ENCODE measurements around the gene ADO. TPM values are rescaled to one million over a fixed set of nuclear protein-coding genes. Genes with fewer than 3 reads are reported as not detected.

The ADO gene
- total and polyA plus RNA-seq, 2 of the 4 experiments (the other 2 are of a cell fraction), result 8.0 to 8.1 TPM

DNA sequence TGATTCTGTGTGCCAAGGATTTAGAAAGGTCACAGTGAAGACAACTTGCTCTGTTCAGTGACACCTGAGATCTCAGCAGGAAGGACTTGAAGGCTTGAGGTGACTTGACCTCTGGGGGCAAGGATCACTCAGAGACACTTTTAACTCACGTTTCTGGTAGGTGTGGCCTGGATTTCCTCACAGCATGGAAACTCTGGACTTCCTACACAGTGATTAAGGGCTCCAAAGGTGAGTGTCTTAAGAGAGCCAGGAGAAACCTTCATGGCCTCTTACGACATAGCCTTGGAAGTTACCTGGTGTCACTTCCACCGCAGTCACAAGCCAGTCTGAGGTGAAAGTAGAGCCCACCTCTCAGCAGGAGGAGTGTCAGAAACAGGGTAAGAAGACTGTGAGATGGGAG lies 38.1 kb upstream of the ADO start:
- dilution Hi-C loops (cut with HindIII; ENCODE audit: low sequenced_read_pairs, unreplicated experiment), result no loop called here
- H3K4ac ChIP-seq (ENCODE audit: low read depth, low read length), result no peak overlapping the region
- H3K56ac ChIP-seq (ENCODE audit: extremely low read depth, insufficient read depth, low read length), result no peak overlapping the region

More for the DNA sequence above, 38.1 kb upstream of the ADO start:
- CTCF ChIA-PET, result no interaction called here
- Histone ChIP-seq H3K79me1 (ENCODE audit: low read depth in 1 of 2, low read length in 2 of 2) (no peaks in the 10 kb centered on the region), H3K9me1 (ENCODE audit: insufficient read depth, low read length) (peaks cover 2% of the 10 kb centered on the region; the same call in 1 of the 2 replicates), H3K9me3 (ENCODE audit: control insufficient read depth, insufficient read depth, low read length) (no peaks in the 10 kb centered on the region), H2BK15ac (ENCODE audit: low read depth, low read length) (no peak overlapping the region), H2BK120ac (ENCODE audit: low read depth, low read length) (no peak overlapping the region), H2BK20ac (ENCODE audit: low read depth, low read length) (no peak overlapping the region), H2AK5ac (ENCODE audit: low read depth, low read length) (no peak overlapping the region), H3K27me3 (ENCODE audit: control insufficient read depth, insufficient read depth, low read length) (no peaks in the 10 kb centered on the region; the same call in 1 of the 2 replicates), H4K5ac (ENCODE audit: low read depth, low read length) (no peak overlapping the region), H4K8ac (ENCODE audit: low read depth in 2 of 2, low read length in 2 of 2) (no peak overlapping the region), H3K4me2 (ENCODE audit: low read depth, low read length) (no peak overlapping the region), H2AK9ac (replicated peaks; ENCODE audit: low read depth, low read length, poor library complexity) (no peak overlapping the region), H3K23ac (ENCODE audit: low read depth, low read length) (no peak overlapping the region), H3K27ac (ENCODE audit: insufficient read depth, low read length) (no peak overlapping the region), H2BK5ac (ENCODE audit: low read depth, low read length, poor library complexity, severe bottlenecking) (no peak overlapping the region), H3K4me1 (ENCODE audit: control insufficient read depth, insufficient read depth, low read length) (no peaks in the 10 kb centered on the region), H3K36me3 (ENCODE audit: control insufficient read depth, insufficient read depth, low read length) (no peaks in the 10 kb centered on the region), H3K14ac (replicated peaks; ENCODE audit: low read depth, low read length) (no peak overlapping the region; the same call in 1 of the 2 replicates), H2AFZ (replicated peaks; ENCODE audit: low read length, poor library complexity) (no peak overlapping the region), H3K4me3 (ENCODE audit: insufficient read depth, low read depth, low read length) (no peak overlapping the region), H4K91ac (ENCODE audit: insufficient read depth, low read depth, low read length) (no peak overlapping the region), H4K20me1 (ENCODE audit: insufficient read depth, low read length) (no peaks in the 10 kb centered on the region), H3K9ac (ENCODE audit: low read depth, low read length) (no peak overlapping the region), H3K18ac (ENCODE audit: low read depth, low read length) (no peak overlapping the region)
- POLR2A ChIA-PET (ENCODE audit: unreplicated experiment), result no interaction called here
- intact Hi-C loops (cut with micrococcal nuclease) (no loop called here), in situ Hi-C loops (cut with MboI; ENCODE audit: low sequenced_read_pairs) (no loop called here)
- WGBS, 2 experiments (ENCODE audit: extremely low coverage in 2 of 2, insufficient read length in 1 of 2), result no CpG with 5 or more reads among the region's 3 CpGs
- TF ChIP-seq, protein P1, sequence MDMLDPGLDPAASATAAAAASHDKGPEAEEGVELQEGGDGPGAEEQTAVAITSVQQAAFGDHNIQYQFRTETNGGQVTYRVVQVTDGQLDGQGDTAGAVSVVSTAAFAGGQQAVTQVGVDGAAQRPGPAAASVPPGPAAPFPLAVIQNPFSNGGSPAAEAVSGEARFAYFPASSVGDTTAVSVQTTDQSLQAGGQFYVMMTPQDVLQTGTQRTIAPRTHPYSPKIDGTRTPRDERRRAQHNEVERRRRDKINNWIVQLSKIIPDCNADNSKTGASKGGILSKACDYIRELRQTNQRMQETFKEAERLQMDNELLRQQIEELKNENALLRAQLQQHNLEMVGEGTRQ (IDR thresholded peaks at IDR 0.05; ENCODE audit: low read depth, low read length), result no peak
- TF ChIP-seq FOS (IDR thresholded peaks at IDR 0.05; ENCODE audit: low read depth, low read length) (no peak), CHD1 (IDR thresholded peaks at IDR 0.05; ENCODE audit: low read depth, low read length) (no peak), MXI1 (IDR thresholded peaks at IDR 0.05; ENCODE audit: borderline replicate concordance, low read depth, low read length) (no peak), SMC3 (IDR thresholded peaks at IDR 0.05; ENCODE audit: low read depth, low read length) (no peak), CEBPB (IDR thresholded peaks at IDR 0.05; ENCODE audit: low read depth, low read length) (no peak), NFE2L2 (IDR thresholded peaks at IDR 0.05; ENCODE audit: low read depth, low read length) (no peak), RAD21 (IDR thresholded peaks at IDR 0.05; ENCODE audit: low read length) (no peak), RCOR1 (IDR thresholded peaks at IDR 0.05; ENCODE audit: insufficient replicate concordance, low read length) (no peak), POLR2A (IDR thresholded peaks at IDR 0.05; ENCODE audit: low read depth, low read length) (no peak), MAFK (IDR thresholded peaks at IDR 0.05; ENCODE audit: low read depth, low read length) (no peak), RFX5 (IDR thresholded peaks at IDR 0.05; ENCODE audit: low read depth, low read length) (no peak), BHLHE40 (IDR thresholded peaks at IDR 0.05; ENCODE audit: low read depth, low read length) (no peak)
- TF ChIP-seq, protein P2, sequence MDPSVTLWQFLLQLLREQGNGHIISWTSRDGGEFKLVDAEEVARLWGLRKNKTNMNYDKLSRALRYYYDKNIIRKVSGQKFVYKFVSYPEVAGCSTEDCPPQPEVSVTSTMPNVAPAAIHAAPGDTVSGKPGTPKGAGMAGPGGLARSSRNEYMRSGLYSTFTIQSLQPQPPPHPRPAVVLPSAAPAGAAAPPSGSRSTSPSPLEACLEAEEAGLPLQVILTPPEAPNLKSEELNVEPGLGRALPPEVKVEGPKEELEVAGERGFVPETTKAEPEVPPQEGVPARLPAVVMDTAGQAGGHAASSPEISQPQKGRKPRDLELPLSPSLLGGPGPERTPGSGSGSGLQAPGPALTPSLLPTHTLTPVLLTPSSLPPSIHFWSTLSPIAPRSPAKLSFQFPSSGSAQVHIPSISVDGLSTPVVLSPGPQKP (IDR thresholded peaks at IDR 0.05; ENCODE audit: borderline replicate concordance, low read depth, low read length), result no peak
- DNase-seq (no peak), ATAC-seq (ENCODE audit: low read depth) (no peak)
- no TSS peak for BruUV-seq (replicated peaks)

Measured in IMR-90 (cell line).